PFSK-1 (cell line): Measurements from ENCODE around the gene FAM169A.

ENCODE experiments used
- POLR2AphosphoS5 ChIP-seq: IDR thresholded peaks from 2 replicates; pipeline ENCODE4 v1.6.1; 2012; ENCODE audit warnings: low read depth, mild to moderate bottlenecking, control low read depth, low read length, moderate library complexity
- REST ChIP-seq, 2 experiments: IDR thresholded peaks; 2 replicates each; pipeline versions ENCODE4 v1.6.1 to v1.8.0; 2011 to 2012; ENCODE audit warnings: low read depth in 2 of 2, low read length in 2 of 2, control low read depth in 1 of 2, inconsistent platforms in 1 of 2, mild to moderate bottlenecking in 1 of 2, moderate library complexity in 1 of 2; ENCODE audit not compliant: insufficient read depth in 1 of 2
- SIN3A ChIP-seq: IDR thresholded peaks from 2 replicates; pipeline ENCODE4 v1.6.1; 2012; ENCODE audit warnings: mild to moderate bottlenecking, low read length, moderate library complexity, borderline replicate concordance; ENCODE audit not compliant: insufficient read depth
- TAF1 ChIP-seq: IDR thresholded peaks from 2 replicates; pipeline ENCODE4 v1.6.1; 2012; ENCODE audit warnings: low read length, control low read depth, borderline replicate concordance; ENCODE audit not compliant: insufficient read depth

DNA sequence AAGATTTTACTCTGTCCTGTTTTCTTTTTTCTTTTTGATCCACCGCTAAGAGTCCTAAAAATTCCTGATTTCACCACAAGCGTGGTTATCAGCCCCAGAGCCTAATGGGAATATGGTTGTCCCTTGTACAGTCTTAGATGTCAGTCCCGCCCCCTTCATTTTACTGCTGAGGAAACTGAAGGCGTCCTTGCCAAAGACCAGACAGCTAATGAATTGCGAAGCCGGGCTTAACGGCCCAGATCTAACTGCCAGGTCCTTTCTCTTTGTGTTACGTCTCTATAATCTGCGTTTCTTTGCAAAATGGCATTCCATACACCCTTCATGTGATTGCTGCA lies 98.6 kb downstream of the FAM169A start:
- TF ChIP-seq TAF1 (no peak), POLR2AphosphoS5 (no peak), REST (IDR thresholded peaks at IDR 0.05; ENCODE audit: insufficient read depth in 1 of 2, low read depth in 2 of 2, low read length in 2 of 2) (no peak), SIN3A (no peak)
